ENCODE measurements around the gene RAB4A. TPM values are rescaled to one million over a fixed set of nuclear protein-coding genes. Genes with fewer than 3 reads are reported as not detected.

RAB4A gene
- total and polyA plus RNA-seq, 10 of the 15 experiments (the other 5 are each of a cell fraction or from before 2014, with no cell fraction given), result 4.0 to 35.8 (median 17.7) TPM

DNA sequence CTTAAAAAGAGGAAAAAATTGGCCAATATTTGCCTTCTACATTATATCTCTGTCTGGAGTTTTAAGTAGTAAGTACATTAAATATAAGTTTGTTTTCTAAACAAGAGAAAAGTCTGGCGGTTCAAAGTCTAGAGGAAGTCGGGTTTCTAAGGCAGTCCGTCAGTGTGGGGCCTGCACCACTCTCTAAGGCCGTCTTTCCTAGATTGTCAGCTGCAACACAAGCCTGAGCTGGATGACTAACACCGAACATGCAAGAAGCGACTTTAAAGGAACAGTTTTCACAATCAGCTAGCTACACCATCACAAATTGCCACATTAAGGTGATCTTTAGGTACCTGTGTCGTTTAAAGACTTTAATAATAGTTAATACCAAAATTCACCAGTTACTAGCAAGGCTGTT lies 52.3 kb downstream of the RAB4A start:
- no peak for FAIRE-seq
- RAD21 ChIA-PET (ENCODE audit: unreplicated experiment), result no interaction called here
- BruUV-seq (replicated peaks), result no TSS peak
- H3K9ac ChIP-seq (ENCODE audit: control insufficient read depth, insufficient read depth, low read length), result no peak overlapping the region
- peaks cover 17% of the 10 kb centered on the region for H3K4me1 ChIP-seq (ENCODE audit: control insufficient read depth, insufficient read depth, low read length)
- CTCF ChIA-PET, result no interaction called here
- H2AFZ ChIP-seq (ENCODE audit: control insufficient read depth, low read depth, low read length), result no peak overlapping the region
- intact Hi-C loops (cut with micrococcal nuclease; ENCODE audit: unreplicated experiment) (no loop called here), in situ Hi-C loops (cut with MboI) (no loop called here)
- no peak for DNase-seq (ENCODE audit: low read depth, low spot score)
- no peak overlapping the region for H3K4me3 ChIP-seq
- H3K36me3 ChIP-seq (ENCODE audit: control insufficient read depth in 2 of 2, insufficient read depth in 2 of 2, low read length in 1 of 2), result peaks cover 0 to 3% of the 10 kb centered on the region in 2 experiments; a peak in 1 of 4 replicates
- no peak overlapping the region for H3K4me2 ChIP-seq (ENCODE audit: control insufficient read depth, insufficient read depth)
- no peaks in the 10 kb centered on the region for H3K79me2 ChIP-seq (ENCODE audit: control insufficient read depth, insufficient read depth, low read length)
- H3K27ac ChIP-seq (ENCODE audit: control insufficient read depth, insufficient read depth), result no peak overlapping the region
- WGBS (ENCODE audit: insufficient coverage, insufficient replicate concordance, low lambda C conversion rate, missing lambda C conversion rate), result 93% methylated on average over 7 of the region's 7 CpGs
- no peaks in the 10 kb centered on the region for H3K27me3 ChIP-seq (replicated peaks in 1 of 2; ENCODE audit: control insufficient read depth in 2 of 2, insufficient read depth in 2 of 2, low read length in 1 of 2)
- no peaks in the 10 kb centered on the region for H4K20me1 ChIP-seq (ENCODE audit: control insufficient read depth, insufficient read depth)
- no peaks in the 10 kb centered on the region for H3K9me3 ChIP-seq (replicated peaks; ENCODE audit: control insufficient read depth, insufficient read depth, low read length)
- ATAC-seq, result no peak
- SMC1A ChIA-PET (ENCODE audit: uncharacterized antibody, unreplicated experiment), result no interaction called here
- POLR2A ChIA-PET, result no interaction called here
- TF ChIP-seq ZNF24 (IDR thresholded peaks at IDR 0.05) (no peak), CEBPB (IDR thresholded peaks at IDR 0.05; ENCODE audit: borderline replicate concordance in 1 of 2, low read depth in 2 of 2, low read length in 2 of 2) (no peak), NR2C1 (IDR thresholded peaks at IDR 0.05) (no peak), IRF3 (IDR thresholded peaks at IDR 0.05) (no peak), SMAD5 (IDR thresholded peaks at IDR 0.05; ENCODE audit: low read depth) (no peak), SREBF1 (IDR thresholded peaks at IDR 0.05; ENCODE audit: low read length) (no peak), RFX5 (IDR thresholded peaks at IDR 0.05; ENCODE audit: low read depth, low read length) (no peak)
- TF ChIP-seq, protein P1, sequence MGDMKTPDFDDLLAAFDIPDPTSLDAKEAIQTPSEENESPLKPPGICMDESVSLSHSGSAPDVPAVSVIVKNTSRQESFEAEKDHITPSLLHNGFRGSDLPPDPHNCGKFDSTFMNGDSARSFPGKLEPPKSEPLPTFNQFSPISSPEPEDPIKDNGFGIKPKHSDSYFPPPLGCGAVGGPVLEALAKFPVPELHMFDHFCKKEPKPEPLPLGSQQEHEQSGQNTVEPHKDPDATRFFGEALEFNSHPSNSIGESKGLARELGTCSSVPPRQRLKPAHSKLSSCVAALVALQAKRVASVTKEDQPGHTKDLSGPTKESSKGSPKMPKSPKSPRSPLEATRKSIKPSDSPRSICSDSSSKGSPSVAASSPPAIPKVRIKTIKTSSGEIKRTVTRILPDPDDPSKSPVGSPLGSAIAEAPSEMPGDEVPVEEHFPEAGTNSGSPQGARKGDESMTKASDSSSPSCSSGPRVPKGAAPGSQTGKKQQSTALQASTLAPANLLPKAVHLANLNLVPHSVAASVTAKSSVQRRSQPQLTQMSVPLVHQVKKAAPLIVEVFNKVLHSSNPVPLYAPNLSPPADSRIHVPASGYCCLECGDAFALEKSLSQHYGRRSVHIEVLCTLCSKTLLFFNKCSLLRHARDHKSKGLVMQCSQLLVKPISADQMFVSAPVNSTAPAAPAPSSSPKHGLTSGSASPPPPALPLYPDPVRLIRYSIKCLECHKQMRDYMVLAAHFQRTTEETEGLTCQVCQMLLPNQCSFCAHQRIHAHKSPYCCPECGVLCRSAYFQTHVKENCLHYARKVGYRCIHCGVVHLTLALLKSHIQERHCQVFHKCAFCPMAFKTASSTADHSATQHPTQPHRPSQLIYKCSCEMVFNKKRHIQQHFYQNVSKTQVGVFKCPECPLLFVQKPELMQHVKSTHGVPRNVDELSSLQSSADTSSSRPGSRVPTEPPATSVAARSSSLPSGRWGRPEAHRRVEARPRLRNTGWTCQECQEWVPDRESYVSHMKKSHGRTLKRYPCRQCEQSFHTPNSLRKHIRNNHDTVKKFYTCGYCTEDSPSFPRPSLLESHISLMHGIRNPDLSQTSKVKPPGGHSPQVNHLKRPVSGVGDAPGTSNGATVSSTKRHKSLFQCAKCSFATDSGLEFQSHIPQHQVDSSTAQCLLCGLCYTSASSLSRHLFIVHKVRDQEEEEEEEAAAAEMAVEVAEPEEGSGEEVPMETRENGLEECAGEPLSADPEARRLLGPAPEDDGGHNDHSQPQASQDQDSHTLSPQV (IDR thresholded peaks at IDR 0.05), result no peak
- TF ChIP-seq, protein P2, sequence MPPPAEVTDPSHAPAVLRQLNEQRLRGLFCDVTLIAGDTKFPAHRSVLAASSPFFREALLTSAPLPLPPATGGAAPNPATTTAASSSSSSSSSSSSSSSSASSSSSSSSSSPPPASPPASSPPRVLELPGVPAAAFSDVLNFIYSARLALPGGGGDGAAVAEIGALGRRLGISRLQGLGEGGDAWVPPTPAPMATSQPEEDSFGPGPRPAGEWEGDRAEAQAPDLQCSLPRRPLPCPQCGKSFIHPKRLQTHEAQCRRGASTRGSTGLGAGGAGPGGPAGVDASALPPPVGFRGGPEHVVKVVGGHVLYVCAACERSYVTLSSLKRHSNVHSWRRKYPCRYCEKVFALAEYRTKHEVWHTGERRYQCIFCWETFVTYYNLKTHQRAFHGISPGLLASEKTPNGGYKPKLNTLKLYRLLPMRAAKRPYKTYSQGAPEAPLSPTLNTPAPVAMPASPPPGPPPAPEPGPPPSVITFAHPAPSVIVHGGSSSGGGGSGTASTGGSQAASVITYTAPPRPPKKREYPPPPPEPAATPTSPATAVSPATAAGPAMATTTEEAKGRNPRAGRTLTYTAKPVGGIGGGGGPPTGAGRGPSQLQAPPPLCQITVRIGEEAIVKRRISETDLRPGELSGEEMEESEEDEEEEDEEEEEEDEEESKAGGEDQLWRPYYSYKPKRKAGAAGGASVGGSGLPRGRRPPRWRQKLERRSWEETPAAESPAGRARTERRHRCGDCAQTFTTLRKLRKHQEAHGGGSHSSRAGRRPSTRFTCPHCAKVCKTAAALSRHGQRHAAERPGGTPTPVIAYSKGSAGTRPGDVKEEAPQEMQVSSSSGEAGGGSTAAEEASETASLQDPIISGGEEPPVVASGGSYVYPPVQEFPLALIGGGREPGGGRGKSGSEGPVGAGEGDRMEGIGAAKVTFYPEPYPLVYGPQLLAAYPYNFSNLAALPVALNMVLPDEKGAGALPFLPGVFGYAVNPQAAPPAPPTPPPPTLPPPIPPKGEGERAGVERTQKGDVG (CRISPR knock-in tag; IDR thresholded peaks at IDR 0.05), result no peak
- TF ChIP-seq, protein P3, sequence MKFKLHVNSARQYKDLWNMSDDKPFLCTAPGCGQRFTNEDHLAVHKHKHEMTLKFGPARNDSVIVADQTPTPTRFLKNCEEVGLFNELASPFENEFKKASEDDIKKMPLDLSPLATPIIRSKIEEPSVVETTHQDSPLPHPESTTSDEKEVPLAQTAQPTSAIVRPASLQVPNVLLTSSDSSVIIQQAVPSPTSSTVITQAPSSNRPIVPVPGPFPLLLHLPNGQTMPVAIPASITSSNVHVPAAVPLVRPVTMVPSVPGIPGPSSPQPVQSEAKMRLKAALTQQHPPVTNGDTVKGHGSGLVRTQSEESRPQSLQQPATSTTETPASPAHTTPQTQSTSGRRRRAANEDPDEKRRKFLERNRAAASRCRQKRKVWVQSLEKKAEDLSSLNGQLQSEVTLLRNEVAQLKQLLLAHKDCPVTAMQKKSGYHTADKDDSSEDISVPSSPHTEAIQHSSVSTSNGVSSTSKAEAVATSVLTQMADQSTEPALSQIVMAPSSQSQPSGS (IDR thresholded peaks at IDR 0.05; ENCODE audit: low read length), result no peak
